ENCODE data around the gene JKAMP.
"Not testable (repeated sequence)": the region's sequence is repeated elsewhere in the genome, so short reads cannot be mapped to it uniquely, and the experiment has no call there.

The JKAMP gene, protein sequence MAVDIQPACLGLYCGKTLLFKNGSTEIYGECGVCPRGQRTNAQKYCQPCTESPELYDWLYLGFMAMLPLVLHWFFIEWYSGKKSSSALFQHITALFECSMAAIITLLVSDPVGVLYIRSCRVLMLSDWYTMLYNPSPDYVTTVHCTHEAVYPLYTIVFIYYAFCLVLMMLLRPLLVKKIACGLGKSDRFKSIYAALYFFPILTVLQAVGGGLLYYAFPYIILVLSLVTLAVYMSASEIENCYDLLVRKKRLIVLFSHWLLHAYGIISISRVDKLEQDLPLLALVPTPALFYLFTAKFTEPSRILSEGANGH

DNA sequence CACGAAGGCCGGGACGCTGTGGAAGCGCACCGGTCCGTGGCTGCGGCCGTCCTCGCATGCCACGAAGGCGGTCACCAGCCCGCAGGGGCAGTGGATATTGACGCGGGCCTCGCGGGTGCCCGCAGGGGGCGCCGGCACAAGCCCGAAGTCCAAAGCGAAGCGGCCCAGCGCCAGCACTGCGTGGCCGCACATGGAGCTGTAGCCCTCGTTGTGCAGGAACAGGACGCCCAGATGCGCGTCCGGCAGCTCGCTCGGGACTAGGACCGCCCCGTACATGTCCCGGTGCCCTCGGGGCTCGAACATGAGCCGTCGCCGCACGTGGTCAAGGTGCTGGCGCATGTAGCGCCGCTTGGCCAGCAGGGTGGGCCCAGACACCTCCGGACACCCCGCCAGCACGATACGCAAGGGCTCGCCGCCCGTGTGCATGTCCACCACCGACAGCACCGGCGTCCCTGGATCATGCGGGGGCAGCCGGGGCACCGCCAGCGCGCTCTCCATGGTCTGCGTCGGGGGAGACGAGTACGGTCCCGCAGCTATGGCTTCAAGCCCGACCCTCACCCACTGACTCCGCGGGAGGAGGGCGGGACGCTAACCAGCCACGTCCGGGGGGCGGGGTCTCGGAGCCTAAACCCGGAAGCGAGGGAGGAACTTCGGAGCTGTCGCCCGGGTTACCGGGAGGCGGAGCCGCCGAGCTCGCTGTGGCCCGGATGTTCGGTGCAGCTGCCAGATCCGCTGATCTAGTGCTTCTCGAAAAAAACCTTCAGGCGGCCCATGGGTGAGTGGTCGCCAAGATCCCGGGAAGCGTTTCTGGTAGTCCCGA is at the start of gene JKAMP, which contains the start of gene L3HYPDH:
Gene JKAMP, plus strand, starts transcription at position 699 of the 820 bp plus-strand sequence. Its CDS starts 73 bp downstream, at position 772.
Gene L3HYPDH, minus strand, starts transcription at position 590 of the 820 bp plus-strand sequence. Its CDS starts 92 bp downstream, at position 498.
- DNase-seq = peak; percentile 97

DNA sequence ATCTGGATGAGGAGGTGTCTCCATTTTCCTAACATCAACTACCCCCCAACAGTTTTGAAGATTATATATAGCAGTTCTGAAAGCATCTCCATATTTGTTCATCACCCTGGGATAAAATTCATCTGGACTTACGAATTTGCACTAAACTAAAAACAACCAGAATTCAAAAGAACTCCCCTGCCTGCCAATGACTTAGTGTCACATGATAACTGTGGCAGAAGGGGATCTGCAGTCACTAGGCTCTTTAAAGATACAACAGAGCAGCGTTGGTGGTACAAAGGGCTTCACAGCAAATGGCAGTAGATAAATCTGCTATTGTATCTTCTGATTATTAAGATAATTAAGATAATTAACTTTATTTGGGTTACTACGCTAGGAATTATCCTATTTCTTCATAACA is 49.2 kb upstream of the JKAMP start:
- DNase-seq = no peak

DNA sequence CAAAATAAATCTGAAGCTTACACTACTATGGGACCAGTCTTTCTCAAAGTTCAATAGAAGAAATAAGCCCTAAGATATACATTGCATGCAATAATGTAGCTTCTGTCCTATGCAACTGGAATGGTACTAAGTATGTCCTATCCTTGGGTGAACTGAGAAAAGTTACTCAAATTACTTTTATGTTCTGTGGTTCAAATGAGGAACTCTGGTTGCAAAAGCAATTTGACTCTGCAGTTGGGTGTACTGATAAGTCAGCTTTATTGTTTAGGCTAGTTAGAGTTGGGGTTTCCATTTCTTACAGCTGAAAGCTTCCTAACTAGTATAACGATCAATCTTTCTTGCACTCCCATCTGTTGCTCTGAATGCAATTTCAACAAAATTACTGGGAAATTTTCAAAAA is 48.3 kb upstream of the JKAMP start:
- no peak for DNase-seq

DNA sequence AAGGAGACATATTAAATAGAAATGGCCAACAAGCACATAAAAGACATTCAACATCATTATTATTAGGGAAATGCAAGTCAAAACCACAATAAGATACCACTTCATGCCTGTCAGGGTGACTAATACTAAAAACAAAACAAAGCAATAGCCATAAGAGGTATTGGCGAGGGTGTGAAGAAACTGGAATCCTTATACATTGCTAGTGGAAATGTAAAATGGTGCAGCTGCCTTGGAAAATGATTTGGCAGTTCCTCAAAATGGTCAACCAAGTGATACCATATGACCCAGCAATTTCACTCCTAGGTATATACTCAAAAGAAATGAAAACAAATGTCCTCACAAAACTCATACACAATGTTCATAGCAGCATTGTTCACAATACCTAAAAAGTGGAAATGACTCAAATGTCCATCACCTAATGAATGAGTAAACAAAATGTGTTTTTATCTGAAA is 46.1 kb upstream of the JKAMP start:
- no peak for DNase-seq

DNA sequence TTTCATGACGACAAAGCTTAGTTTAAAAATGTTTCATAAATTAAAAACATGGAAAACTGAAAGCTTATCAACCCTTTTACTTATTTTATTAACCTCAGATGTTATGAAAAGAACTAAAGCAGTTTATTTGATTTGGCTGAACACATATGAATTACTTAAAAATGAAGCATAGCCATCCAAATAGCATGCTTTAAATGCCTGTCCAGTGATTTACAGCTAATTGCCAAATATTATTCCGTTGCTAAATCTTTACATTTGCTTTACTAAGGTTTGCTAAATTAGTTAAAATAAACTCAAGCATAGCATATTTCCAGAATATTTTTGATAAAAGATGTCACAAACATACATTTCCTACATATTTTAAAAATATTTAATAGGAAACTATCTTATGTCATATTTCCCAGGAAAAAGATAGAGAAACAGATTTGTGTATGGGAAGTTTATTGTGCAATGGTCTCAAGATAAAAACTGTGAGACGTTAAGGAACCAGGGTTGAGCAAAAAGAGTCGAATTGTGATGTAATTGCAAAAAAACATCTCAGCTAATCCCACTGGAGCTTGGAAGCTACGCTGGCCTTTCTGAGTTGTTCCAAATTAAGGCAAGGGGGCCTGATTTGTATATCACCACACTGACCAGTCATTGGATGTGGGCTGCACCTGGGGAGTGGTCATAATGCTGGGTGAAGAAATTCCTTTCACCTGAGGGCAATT is 44.9 kb upstream of the JKAMP start:
- no peak for DNase-seq

DNA sequence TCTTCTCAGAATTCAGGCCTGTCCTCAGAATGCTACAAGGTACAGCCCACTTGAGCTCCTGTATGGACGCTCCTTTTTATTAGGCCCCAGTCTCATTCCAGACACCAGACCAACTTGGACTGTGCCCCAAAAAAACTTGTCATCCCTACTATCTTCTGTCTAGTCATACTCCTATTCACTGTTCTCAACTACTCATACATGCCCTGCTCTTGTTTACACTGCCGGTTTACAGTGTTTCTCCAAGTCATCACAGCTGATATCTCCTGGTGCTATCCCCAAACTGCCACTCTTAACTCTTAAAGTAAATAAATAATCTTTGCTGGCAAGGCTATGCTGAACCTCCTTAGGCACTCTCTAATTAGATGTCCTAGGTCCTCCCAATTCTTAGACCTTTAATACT is 35.6 kb upstream of the JKAMP start:
- not testable (repeated sequence) for DNase-seq

DNA sequence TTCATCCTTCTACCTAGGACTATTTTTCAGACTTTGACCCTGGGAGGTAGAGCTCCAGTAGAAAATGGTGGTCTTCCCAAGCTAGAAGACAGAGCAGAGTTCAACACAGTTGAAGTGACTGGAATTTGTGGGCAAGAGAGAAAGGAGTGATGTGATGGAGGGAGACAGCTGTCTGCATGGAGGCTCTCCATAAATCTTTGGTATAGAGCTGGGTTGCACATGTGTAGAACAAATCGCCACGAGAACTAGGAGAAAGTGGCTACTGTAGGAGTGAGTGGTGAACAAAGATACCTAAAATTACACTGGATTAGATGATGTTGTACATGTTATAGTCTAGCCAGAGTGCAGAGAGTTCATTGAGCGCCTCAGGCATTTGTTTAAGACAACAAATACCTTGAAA is 33.6 kb upstream of the JKAMP start:
- DNase-seq = no peak

DNA sequence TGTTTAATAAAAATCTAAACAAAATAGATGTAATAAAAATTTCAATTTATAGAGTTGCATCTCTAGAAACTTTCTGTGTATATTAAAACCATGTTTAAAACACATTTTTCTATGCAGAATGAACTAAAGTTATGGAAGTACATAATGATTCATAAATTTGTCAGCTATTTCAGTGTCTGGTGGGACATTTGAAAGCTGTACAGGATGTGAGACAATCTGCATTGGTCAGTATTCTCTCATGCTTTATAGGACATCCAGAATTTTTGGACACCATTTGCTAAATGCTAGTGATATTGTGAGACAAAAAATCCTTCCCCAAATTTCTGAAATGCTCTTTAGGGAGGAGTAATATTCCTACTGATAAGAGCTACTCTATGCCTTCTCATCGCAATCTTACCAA is 32.5 kb upstream of the JKAMP start:
- DNase-seq = no peak

DNA sequence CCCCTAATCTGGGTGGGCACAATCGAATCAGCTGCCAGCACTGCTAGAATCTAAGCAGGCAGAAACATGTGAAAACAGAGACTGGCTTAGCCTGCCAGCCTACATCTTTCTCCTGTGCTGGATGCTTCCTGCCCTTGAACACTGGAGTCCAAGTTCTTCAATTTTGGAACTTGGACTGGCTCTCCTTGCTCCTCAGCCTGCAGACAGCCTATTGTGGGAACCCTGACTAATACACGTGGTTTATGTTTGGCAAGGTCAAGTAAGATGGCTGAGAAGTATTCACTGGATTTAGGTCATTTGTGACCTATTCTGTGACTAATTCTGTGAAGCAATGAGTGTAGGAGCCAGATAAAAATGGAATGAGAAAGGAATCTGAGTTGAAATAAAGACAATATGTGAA is 30.2 kb upstream of the JKAMP start:
- DNase-seq = no peak

DNA sequence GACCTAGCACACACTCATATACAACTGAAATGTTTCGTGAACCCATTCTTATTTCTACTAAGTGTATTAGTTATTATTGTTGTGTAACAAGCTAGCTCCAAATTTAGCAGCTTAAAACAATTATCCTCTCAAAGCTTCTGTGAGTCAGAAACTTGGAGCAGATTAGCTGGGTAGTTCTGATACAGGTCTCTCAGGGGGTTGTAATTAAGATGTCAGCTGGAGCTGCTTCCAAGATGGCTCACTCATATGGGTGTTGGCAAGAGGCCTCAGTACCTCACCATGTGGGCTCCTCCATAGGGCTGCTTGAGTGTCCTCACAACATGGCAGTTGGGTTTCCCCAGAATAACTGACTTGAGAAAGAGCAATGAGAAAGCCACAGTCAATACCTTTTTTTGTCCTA is 28.9 kb upstream of the JKAMP start:
- DNase-seq = no peak

DNA sequence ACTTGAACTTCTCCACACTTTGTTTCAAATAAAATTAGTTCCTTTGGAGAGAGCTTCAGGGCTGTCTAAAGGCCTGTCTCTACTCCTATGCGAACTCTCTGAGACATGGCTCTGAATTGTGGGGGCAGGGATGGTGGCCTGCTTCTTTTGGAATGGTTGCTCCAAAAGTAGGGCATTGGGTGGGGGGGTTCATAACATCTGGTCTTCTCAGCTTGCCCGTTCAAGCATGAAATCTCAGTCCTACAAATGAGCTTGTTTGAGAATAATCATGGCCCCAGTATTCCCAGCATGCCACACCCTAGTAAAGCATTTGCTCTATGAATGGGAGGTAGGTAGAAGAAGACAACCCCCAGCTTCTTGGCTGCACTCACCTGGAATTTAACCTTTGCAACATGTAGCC is 25.8 kb upstream of the JKAMP start:
- DNase-seq = no peak

DNA sequence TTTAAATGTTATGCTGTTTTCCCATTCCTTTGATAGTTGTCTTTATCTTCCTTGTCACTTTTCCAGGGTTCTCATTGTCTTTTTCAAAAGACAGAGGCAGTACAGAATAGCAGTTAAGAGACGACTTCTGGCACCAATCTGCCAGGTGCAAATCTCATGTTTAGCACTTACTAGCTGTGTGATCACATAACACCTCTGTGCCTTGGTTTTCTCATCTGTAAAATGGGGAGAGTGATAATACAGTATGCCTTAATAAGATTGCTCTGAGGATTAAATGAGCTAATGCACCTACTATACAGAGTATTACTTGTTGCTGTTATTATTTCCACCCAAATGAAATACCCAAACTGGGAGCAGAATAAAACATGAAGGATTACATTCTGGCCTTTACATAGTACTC is 23.9 kb upstream of the JKAMP start:
- no peak for DNase-seq

DNA sequence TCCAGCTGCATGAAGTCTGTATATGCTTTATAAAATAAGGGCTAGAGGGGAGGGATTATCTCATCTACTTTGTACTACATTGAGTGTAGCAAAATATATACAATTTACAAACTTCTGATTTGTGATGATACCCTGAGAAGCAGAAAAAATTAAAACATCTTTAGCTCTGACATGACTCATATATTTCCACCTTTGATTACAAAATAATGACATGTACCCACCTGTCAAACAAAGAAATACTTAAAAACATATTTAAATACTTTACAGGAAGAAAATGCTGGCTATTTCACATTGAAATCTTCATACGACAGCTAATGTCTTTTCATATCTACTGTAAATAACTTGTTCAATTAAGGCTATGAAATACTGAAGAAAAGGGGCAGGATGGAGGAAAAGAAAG is 22.4 kb upstream of the JKAMP start:
- DNase-seq = no peak

DNA sequence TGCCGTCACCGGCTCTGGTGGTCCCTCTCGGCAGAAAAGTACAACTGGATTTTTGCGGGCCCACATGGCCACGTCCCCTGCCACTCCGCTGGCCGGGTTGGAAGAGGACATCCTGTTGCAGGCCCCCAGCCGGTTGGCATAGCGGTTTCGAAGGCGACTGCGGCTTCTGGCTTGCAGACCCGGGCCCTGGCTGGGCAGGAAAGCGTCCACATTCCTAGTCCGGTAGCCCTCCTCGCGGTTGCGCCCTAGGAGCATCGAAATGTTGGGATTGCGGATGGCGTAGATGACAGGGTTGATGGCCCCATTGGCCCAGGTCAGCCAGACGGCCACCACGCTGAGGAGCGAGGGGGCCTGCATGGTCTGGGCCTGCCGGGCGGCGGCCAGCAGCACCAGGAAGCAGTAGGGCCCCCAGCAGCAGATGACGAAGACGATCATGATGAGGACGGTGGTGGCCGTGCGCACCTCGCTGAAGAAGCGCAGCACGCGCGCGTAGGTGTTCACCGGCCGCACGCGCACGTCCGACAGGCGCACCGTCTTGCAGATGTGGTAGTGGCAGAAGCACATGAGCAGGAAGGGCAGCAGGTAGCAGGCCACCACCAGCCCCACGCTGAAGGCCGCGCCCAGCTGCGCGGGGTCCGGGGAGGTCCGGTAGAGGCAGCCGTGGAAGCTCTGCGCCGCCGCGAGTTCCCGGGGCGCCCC is 20.4 kb upstream of the JKAMP start:
- no peak for DNase-seq

DNA sequence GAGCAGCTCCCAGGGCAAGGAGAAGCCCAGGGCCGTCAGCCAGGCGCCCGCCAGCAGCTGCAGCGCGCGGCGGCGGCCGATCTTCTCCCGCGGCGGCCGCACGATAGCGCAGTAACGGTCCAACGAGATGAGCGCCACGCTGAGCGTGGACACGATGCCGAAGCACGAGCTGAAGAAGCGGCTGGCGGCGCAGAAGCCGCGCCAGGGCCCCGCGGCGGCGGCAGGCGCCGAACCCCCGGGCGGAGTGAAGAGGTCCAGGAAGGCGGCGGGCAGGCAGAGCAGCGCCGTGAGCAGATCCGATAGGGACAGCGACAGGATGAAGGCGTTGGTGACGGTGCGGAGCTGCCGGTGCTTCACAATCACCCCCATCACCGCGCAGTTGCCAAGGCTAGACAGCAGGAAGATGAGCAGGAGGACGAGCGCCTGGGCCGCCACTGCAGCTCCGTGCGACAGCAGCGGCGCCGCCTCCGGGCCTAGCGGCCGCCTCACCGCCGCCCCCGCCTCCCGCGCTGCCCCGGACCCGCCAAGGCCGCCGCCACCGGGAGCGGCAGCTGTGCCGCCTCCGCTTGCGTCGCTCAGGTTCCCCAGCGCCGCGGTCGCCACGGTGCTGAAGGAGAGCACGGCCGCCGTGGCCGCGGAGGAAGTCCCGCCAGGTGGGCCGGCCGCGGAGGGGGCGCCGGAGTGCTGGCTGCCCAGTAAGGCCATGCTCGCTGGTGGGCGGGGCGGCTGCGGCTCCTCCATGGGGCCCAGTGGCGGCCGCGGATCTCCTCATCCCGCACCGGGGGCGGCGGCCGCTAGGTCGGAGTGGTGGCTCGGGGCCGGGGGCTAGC is 19.6 kb upstream of the JKAMP start:
- DNase-seq = peak; percentile 62

DNA sequence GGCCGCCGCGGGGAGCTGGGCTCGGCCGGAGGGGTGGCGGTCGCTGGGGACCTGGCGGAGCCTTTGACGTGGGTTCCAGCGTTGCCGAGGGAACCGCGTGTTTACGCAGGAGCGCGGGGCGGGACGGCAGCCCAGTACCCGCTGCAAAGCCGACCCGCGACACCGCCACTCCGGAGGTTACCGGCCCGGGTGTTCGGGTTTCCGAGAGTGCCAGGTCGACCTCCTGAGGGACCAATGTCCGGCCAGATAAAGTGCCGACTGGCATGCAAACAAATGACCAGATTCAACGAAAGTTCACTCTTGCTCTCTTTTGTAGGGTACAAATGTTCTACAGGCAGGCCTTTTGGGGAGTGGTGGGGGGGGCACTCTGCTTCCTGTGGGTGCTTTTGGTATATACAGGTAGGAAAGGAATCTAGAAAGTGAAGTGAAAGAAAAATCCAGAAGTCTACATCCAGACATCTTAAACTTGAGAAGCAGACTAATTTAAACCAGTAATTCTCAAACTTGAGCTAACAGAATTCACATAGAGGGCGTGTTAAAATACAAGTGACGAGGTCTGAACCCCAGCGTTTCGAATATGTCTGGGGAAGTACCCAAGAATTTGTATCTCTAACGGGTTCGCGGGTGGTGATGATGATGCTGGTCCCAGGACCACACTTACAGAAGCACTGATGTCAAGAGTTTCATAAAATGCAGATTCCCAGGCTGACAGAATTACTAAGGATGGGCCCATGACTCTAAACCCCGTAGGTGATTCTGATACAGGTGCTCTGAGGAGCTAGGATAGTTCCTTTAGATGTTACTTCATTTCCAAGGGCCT is 18.8 kb upstream of the JKAMP start, which contains the start of gene GPR135:
Gene GPR135, minus strand, starts transcription at position 65 of the 820 bp plus-strand sequence. CDS start 154 bp downstream, outside the sequence.
- peak; percentile 45 for DNase-seq

DNA sequence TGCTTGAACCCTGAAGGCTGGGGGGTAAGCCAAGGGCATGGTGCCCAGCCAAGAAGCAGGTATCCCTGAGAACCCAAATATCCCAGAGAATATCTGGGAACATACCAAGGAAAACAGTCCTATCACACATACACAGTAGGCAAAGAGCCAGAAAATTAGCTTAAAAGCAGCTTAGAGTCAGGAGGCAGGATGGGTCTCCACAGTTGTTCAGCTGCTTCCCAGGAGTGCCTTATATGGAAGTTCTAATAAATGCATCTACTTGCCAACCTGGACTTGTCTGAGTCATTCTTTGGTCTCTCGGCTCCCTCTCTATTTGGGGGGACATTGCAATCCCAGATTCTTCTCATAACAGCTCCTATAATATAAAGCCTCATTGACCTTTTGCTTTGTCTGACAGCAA is 10.1 kb upstream of the JKAMP start:
- DNase-seq = no peak

DNA sequence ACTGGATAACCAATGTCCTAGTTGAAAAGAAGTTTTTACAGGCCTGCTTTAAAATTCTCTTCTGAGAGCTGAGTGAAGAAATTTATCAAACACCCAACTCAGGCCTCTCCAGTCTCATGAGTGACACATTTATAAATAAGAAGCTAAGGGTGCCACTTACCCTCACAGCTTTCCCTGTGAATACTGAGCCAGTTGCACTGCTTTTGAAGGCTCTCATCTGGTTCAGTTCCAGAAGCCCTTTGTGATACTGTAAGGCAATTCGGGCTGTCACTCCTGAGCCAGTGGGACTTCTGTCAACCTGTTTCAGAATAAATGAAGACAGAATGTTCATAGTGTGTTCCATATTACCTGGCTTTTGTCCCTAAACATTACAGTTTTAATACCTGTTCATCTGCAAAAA is 8.6 kb upstream of the JKAMP start:
- DNase-seq = no peak

DNA sequence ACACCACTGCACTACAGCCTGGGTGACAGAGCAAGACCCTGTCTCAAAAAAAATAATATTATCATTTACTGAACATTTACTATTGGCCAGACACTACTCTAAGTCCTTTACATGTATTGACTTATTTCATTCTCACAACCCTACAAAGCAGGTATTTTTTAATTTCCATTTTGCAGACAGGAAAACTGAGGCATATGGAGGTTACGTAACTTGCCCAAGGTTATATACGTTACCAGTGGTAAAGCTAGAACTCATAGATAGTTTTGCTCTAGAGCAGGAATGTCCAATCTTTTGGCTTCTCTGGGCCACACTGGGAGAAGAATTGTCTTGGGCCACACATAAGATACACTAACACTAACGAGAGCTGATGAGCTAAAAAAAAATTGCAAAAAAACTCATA is 5.8 kb upstream of the JKAMP start:
- DNase-seq = no peak

DNA sequence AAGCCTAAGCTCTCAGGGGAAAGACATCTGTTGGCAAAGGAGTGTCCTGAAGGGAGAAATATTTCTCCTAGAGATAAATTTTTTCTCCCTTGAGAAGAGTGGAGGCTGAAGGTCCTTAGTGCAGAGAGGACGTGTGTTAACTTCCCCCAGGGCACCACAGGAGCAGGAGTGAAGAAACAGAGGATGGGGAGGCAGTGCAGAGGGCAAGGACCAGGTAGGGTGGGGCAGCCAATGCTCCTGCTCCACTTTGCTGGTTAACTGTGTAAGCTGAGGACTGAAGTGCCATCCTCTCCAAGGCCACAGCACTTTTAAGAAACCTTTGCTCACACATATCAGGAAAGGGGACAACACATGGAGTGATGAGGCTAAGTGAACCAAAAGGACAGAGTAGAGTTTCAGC is 4.2 kb upstream of the JKAMP start:
- DNase-seq = no peak

DNA sequence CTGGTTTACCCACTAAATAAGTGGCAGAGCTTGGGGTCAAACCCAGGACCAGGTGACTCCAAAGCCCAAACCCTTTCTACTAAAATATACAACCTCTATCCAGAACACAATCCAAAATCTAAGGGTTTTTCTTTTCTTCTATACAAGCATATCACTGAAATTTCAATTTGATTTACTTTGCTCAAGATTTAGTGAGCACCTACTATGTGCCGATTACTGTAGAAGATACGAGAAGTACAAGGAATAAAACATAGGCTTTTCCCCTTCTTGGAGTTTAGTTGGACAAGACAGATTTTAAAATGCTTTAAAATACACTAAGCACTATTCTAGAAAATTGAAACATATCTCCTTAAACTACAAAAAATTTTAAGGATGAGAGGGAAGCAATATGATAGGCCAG is 2.9 kb upstream of the JKAMP start:
- no peak for DNase-seq

All from NCI-H1092 (cell line).